ENCODE measurements around the gene FTHL17.

FTHL17 gene

GRCh38 chrX:31038575-31039326, 33.1 kb downstream of the FTHL17 start:
- FAIRE-seq: no peak

GRCh38 chrX:31036895-31037294, 34.9 kb downstream of the FTHL17 start:
- FAIRE-seq: no peak

GRCh38 chrX:31027351-31027750, 44.5 kb downstream of the FTHL17 start:
- no peak for FAIRE-seq

GRCh38 chrX:31024866-31025265, 47.0 kb downstream of the FTHL17 start:
- no peak for FAIRE-seq

- no peak for FAIRE-seq
These were observed 50.3 kb downstream of the FTHL17 start for GRCh38 chrX:31021537-31021936.

All from endometrium (tissue), 2 donors.